Panc1 (cell line): ENCODE results near the gene MYRFL. TPM values are rescaled to one million over a fixed set of nuclear protein-coding genes. Genes with fewer than 3 reads are reported as not detected.

Source experiments
- ATAC-seq: fragments of 200-7000 bp; cut with Tn5 transposase; 2 replicates; pipeline ENCODE4 v1.9.1; 2020; ENCODE audit warnings: mild to moderate bottlenecking, moderate library complexity
- BruUV-seq: library from RNA; stranded (reverse); fragments of 400-500 nt; replicated peaks from 2 replicates; lab custom pipeline; 2021; lab: Mats Ljungman, UMichigan
- CTCF ChIA-PET: fragments of 300-600 bp; sonication (Branson Sonifier 250); formaldehyde crosslinking; loops from one replicate; lab custom pipeline; 2022; ENCODE audit warnings: antibody characterized with exemption; lab: Charles Lee
- POLR2A ChIA-PET: fragments of 300-600 bp; sonication (Branson Sonifier 250); formaldehyde crosslinking; loops from one replicate; lab custom pipeline; 2022; ENCODE audit warnings: antibody characterized with exemption; lab: Charles Lee
- DNase-seq: peaks from one replicate; pipeline ENCODE4 v3.0.0-alpha.2; 2010; ENCODE audit warnings: low read depth, low spot score
- H3K27ac ChIP-seq: 2 replicates; pipeline ENCODE4 v1.5.1; 2011; ENCODE audit warnings: mild to moderate bottlenecking, low read length, inconsistent platforms
- H3K27me3 ChIP-seq: fragments of 200-500 bp; sonication (Bioruptor generic); 2 replicates; pipeline ENCODE4 v1.6.0; 2014; ENCODE audit warnings: low read length, inconsistent platforms; ENCODE audit not compliant: control insufficient read depth, insufficient read depth
- H3K36me3 ChIP-seq: fragments of 200-500 bp; sonication (Bioruptor generic); 2 replicates; pipeline ENCODE4 v1.5.1; 2014; ENCODE audit warnings: inconsistent platforms, mild to moderate bottlenecking, low read length, moderate library complexity; ENCODE audit not compliant: control insufficient read depth, insufficient read depth
- H3K4me1 ChIP-seq: 2 replicates; pipeline ENCODE4 v1.5.1; 2011; ENCODE audit warnings: inconsistent platforms, mild to moderate bottlenecking, low read length, moderate library complexity; ENCODE audit not compliant: control insufficient read depth, insufficient read depth
- H3K4me3 ChIP-seq, 2 experiments: 2 replicates each; pipeline ENCODE4 v1.5.1; 2011 to 2012; ENCODE audit warnings: low read depth in 2 of 2, low read length in 2 of 2, mild to moderate bottlenecking in 2 of 2, inconsistent platforms in 1 of 2, moderate library complexity in 1 of 2
- H3K9me3 ChIP-seq: fragments of 200-500 bp; sonication (Bioruptor generic); 2 replicates; pipeline ENCODE4 v1.5.1; 2014; ENCODE audit warnings: low read depth, mild to moderate bottlenecking, inconsistent platforms, low read length, moderate library complexity; ENCODE audit not compliant: control insufficient read depth, insufficient read depth
- CTCF ChIP-seq: fragments of 450-650 bp; IDR thresholded peaks from 2 replicates; pipeline ENCODE4 v1.5.1; 2017; ENCODE audit warnings: mild to moderate bottlenecking
- POLR2AphosphoS5 ChIP-seq: IDR thresholded peaks from 2 replicates; pipeline ENCODE4 v1.6.1; 2012; ENCODE audit warnings: mild to moderate bottlenecking, low read depth, low read length, moderate library complexity
- REST ChIP-seq, 2 experiments: IDR thresholded peaks; 2 replicates each; pipeline ENCODE4 v1.6.1; 2011 to 2012; ENCODE audit warnings: low read depth in 2 of 2, control low read depth in 1 of 2, low read length in 1 of 2, mild to moderate bottlenecking in 1 of 2, moderate library complexity in 1 of 2; ENCODE audit not compliant: insufficient read depth in 1 of 2
- SIN3A ChIP-seq: IDR thresholded peaks from 2 replicates; pipeline ENCODE4 v1.6.1; 2012; ENCODE audit warnings: low read depth, mild to moderate bottlenecking, low read length, moderate library complexity, borderline replicate concordance; ENCODE audit not compliant: insufficient read depth
- TCF7L2 ChIP-seq: IDR thresholded peaks from 2 replicates; pipeline ENCODE4 v1.6.1; 2011; ENCODE audit warnings: mild to moderate bottlenecking, low read depth, low read length, inconsistent platforms
- in situ Hi-C: cut with HindIII; loops from 2 replicates; pipeline ENCODE4 v1.10.0; 2016; ENCODE audit warnings: low sequenced_read_pairs, low pct_unique_long_range_greater_than_20kb
- intact Hi-C: fragments of 100-400 bp; cut with micrococcal nuclease; formaldehyde crosslinking; loops from one replicate; pipeline ENCODE4 v1.10.0; 2022; ENCODE audit not compliant: unreplicated experiment
- total RNA-seq: library from RNA; stranded (reverse); gene quantifications from one replicate; pipeline ENCODE4 v1.2.1, GENCODE V29; 2021; ENCODE audit not compliant: unreplicated experiment

MYRFL gene
- total RNA-seq, 1 experiment from 2014 or later: not detected

- H3K4me1 ChIP-seq: no peaks in the 10 kb centered on the region
- no peaks in the 10 kb centered on the region for H3K9me3 ChIP-seq
- H3K4me3 ChIP-seq: no peak overlapping the region
- ATAC-seq: no peak
- DNase-seq: no peak
- no peak overlapping the region for H3K27ac ChIP-seq
- in situ Hi-C loops (no loop called here), intact Hi-C loops (no loop called here)
- no peaks in the 10 kb centered on the region; the same call in 1 of the 2 replicates for H3K27me3 ChIP-seq
- ChIA-PET POLR2A (no interaction called here), CTCF (no interaction called here)
- TF ChIP-seq CTCF (no peak), REST (IDR thresholded peaks at IDR 0.05; ENCODE audit: insufficient read depth in 1 of 2, low read depth in 2 of 2, low read length in 1 of 2) (no peak), TCF7L2 (no peak), SIN3A (no peak)
- no peaks in the 10 kb centered on the region for H3K36me3 ChIP-seq
- no TSS peak for BruUV-seq
Measured at GRCh38 chr12:69934011-69934410, 109.0 kb downstream of the MYRFL start.

- no TSS peak for BruUV-seq
- no peak for TF ChIP-seq POLR2AphosphoS5
- no peaks in the 10 kb centered on the region for H3K9me3 ChIP-seq
- in situ Hi-C loops (no loop called here), intact Hi-C loops (no loop called here)
- H3K4me3 ChIP-seq: no peak overlapping the region
- no peak overlapping the region for H3K27ac ChIP-seq
- no peak for ATAC-seq
- ChIA-PET POLR2A (no interaction called here), CTCF (no interaction called here)
- DNase-seq: no peak
- no peaks in the 10 kb centered on the region; the same call in 1 of the 2 replicates for H3K27me3 ChIP-seq
- H3K4me1 ChIP-seq: no peaks in the 10 kb centered on the region
- H3K36me3 ChIP-seq: no peaks in the 10 kb centered on the region
Measured at GRCh38 chr12:69935651-69936100, 110.6 kb downstream of the MYRFL start.

- intact Hi-C loops (no loop called here), in situ Hi-C loops (no loop called here)
- H3K36me3 ChIP-seq: no peaks in the 10 kb centered on the region
- no peaks in the 10 kb centered on the region; the same call in 1 of the 2 replicates for H3K27me3 ChIP-seq
- BruUV-seq: no TSS peak
- no peak overlapping the region for H3K27ac ChIP-seq
- ChIA-PET CTCF (no interaction called here), POLR2A (no interaction called here)
- no peak for ATAC-seq
- no peak for DNase-seq
- no peak for TF ChIP-seq TCF7L2
- TF ChIP-seq SIN3A: no peak
- no peak for TF ChIP-seq POLR2AphosphoS5
- no peak for TF ChIP-seq REST (IDR thresholded peaks at IDR 0.05; ENCODE audit: insufficient read depth in 1 of 2, low read depth in 2 of 2, low read length in 1 of 2)
- no peak for TF ChIP-seq CTCF
- no peaks in the 10 kb centered on the region for H3K9me3 ChIP-seq
- H3K4me1 ChIP-seq: no peaks in the 10 kb centered on the region
- no peak overlapping the region for H3K4me3 ChIP-seq
Measured at GRCh38 chr12:69936214-69936731, 111.2 kb downstream of the MYRFL start.
